ENCODE data around the gene ANKRD9.

Gene ANKRD9

GRCh38 chr14:102499401-102500157, 10.0 kb downstream of the ANKRD9 start:
- Histone ChIP-seq H4K20me1 (ENCODE audit: insufficient read depth, low read length) (no peaks in the 10 kb centered on the region), H3K4me2 (ENCODE audit: low read length) (no peak overlapping the region), H2AFZ (ENCODE audit: low read length) (no peak overlapping the region), H3K4me1 (ENCODE audit: insufficient read depth, low read length, severe bottlenecking) (no peaks in the 10 kb centered on the region), H3K27ac (ENCODE audit: low read depth, low read length, poor library complexity, severe bottlenecking) (no peak overlapping the region), H3K4me3 (ENCODE audit: low read depth, low read length, poor library complexity, severe bottlenecking) (no peak overlapping the region), H3F3A (ENCODE audit: insufficient read depth, low read length) (no peaks in the 10 kb centered on the region), H3K36me3 (ENCODE audit: insufficient read depth, low read length) (no peaks in the 10 kb centered on the region), H3K9me2 (ENCODE audit: low read depth, low read length) (no peaks in the 10 kb centered on the region), H3K9me3 (ENCODE audit: low read length) (no peaks in the 10 kb centered on the region), H3K9ac (ENCODE audit: low read length) (no peak overlapping the region), H3K79me2 (ENCODE audit: insufficient read depth, low read length) (no peaks in the 10 kb centered on the region), H3K27me3 (ENCODE audit: insufficient read depth, low read length) (no peaks in the 10 kb centered on the region)
- TF ChIP-seq EZH2 (IDR thresholded peaks at IDR 0.05; ENCODE audit: borderline replicate concordance, low read length) (no peak), CTCF (IDR thresholded peaks at IDR 0.05; ENCODE audit: low read length) (no peak)

GRCh38 chr14:102498678-102499265, 10.8 kb downstream of the ANKRD9 start:
- no peaks in the 10 kb centered on the region for H3K36me3 ChIP-seq (ENCODE audit: insufficient read depth, low read length)
- no peaks in the 10 kb centered on the region for H3K9me2 ChIP-seq (ENCODE audit: low read depth, low read length)
- H3K9me3 ChIP-seq (ENCODE audit: low read length): no peaks in the 10 kb centered on the region
- H3K9ac ChIP-seq (ENCODE audit: low read length): no peak overlapping the region
- TF ChIP-seq EZH2 (IDR thresholded peaks at IDR 0.05; ENCODE audit: borderline replicate concordance, low read length) (no peak), CTCF (IDR thresholded peaks at IDR 0.05; ENCODE audit: low read length) (no peak)
- no peaks in the 10 kb centered on the region for H4K20me1 ChIP-seq (ENCODE audit: insufficient read depth, low read length)
- no peaks in the 10 kb centered on the region for H3K79me2 ChIP-seq (ENCODE audit: insufficient read depth, low read length)
- H2AFZ ChIP-seq (ENCODE audit: low read length): no peak overlapping the region
- no peaks in the 10 kb centered on the region for H3F3A ChIP-seq (ENCODE audit: insufficient read depth, low read length)
- H3K4me3 ChIP-seq (ENCODE audit: low read depth, low read length, poor library complexity, severe bottlenecking): no peak overlapping the region
- H3K27ac ChIP-seq (ENCODE audit: low read depth, low read length, poor library complexity, severe bottlenecking): no peak overlapping the region
- no peak overlapping the region for H3K4me2 ChIP-seq (ENCODE audit: low read length)
- H3K27me3 ChIP-seq (ENCODE audit: insufficient read depth, low read length): no peaks in the 10 kb centered on the region
- no peaks in the 10 kb centered on the region for H3K4me1 ChIP-seq (ENCODE audit: insufficient read depth, low read length, severe bottlenecking)

- no peak overlapping the region for H2AFZ ChIP-seq (ENCODE audit: low read length)
- H3K79me2 ChIP-seq (ENCODE audit: insufficient read depth, low read length): no peaks in the 10 kb centered on the region
- no peak overlapping the region for H3K4me2 ChIP-seq (ENCODE audit: low read length)
- no peaks in the 10 kb centered on the region for H4K20me1 ChIP-seq (ENCODE audit: insufficient read depth, low read length)
- H3K4me1 ChIP-seq (ENCODE audit: insufficient read depth, low read length, severe bottlenecking): no peaks in the 10 kb centered on the region
- H3K9me2 ChIP-seq (ENCODE audit: low read depth, low read length): no peaks in the 10 kb centered on the region
- no peak overlapping the region for H3K4me3 ChIP-seq (ENCODE audit: low read depth, low read length, poor library complexity, severe bottlenecking)
- no peaks in the 10 kb centered on the region for H3K9me3 ChIP-seq (ENCODE audit: low read length)
- no peaks in the 10 kb centered on the region for H3K27me3 ChIP-seq (ENCODE audit: insufficient read depth, low read length)
- H3F3A ChIP-seq (ENCODE audit: insufficient read depth, low read length): no peaks in the 10 kb centered on the region
- no peaks in the 10 kb centered on the region for H3K36me3 ChIP-seq (ENCODE audit: insufficient read depth, low read length)
- H3K27ac ChIP-seq (ENCODE audit: low read depth, low read length, poor library complexity, severe bottlenecking): no peak overlapping the region
- H3K9ac ChIP-seq (ENCODE audit: low read length): no peak overlapping the region
- peak; percentile 35 for TF ChIP-seq CTCF (IDR thresholded peaks at IDR 0.05; ENCODE audit: low read length)
- TF ChIP-seq EZH2 (IDR thresholded peaks at IDR 0.05; ENCODE audit: borderline replicate concordance, low read length): no peak
Measured at GRCh38 chr14:102497998-102498677, 11.4 kb downstream of the ANKRD9 start.

Measured in OCI-LY1 (cell line).